MCF 10A (cell line): ENCODE results near the gene UBIAD1. TPM values are rescaled to one million over a fixed set of nuclear protein-coding genes. Genes with fewer than 3 reads are reported as not detected.

Source experiments
- BruUV-seq: library from RNA; stranded (reverse); fragments of 400-500 nt; replicated peaks from 2 replicates; lab custom pipeline; 2021; lab: Mats Ljungman, UMichigan
- CTCF ChIA-PET: fragments of 300-600 bp; sonication (Branson Sonifier 250); formaldehyde crosslinking; extraction: SDS; loops from one replicate; lab custom pipeline; 2021; ENCODE audit warnings: antibody characterized with exemption, inconsistent platforms; lab: Yijun Ruan, JAX
- POLR2A ChIA-PET: fragments of 300-600, 350-650 bp; sonication (Branson Sonifier 250); formaldehyde crosslinking; extraction: SDS; loops from one replicate; lab custom pipeline; 2020; ENCODE audit warnings: antibody characterized with exemption, inconsistent platforms; lab: Yijun Ruan, JAX
- DNase-seq: peaks from one replicate; pipeline ENCODE4 v3.0.0-alpha.2; 2018; ENCODE audit not compliant: unreplicated experiment
- H3K27ac Mint-ChIP-seq: one replicate; pipeline ENCODE4 v1.8.0; 2022; ENCODE audit warnings: mild to moderate bottlenecking, low read depth, mixed read lengths; ENCODE audit not compliant: unreplicated experiment
- H3K27me3 Mint-ChIP-seq: one replicate; pipeline ENCODE4 v1.8.0; 2022; ENCODE audit warnings: mixed read lengths; ENCODE audit not compliant: insufficient read depth, unreplicated experiment
- H3K36me3 Mint-ChIP-seq: one replicate; pipeline ENCODE4 v1.8.0; 2022; ENCODE audit warnings: mild to moderate bottlenecking, moderate library complexity, mixed read lengths; ENCODE audit not compliant: insufficient read depth, unreplicated experiment
- H3K4me1 Mint-ChIP-seq: one replicate; pipeline ENCODE4 v1.8.0; 2022; ENCODE audit warnings: mixed read lengths; ENCODE audit not compliant: insufficient read depth, unreplicated experiment
- H3K4me3 Mint-ChIP-seq: one replicate; pipeline ENCODE4 v1.8.0; 2022; ENCODE audit warnings: mild to moderate bottlenecking, moderate library complexity, mixed read lengths; ENCODE audit not compliant: unreplicated experiment
- H3K9me3 Mint-ChIP-seq: one replicate; pipeline ENCODE4 v1.8.0; 2022; ENCODE audit warnings: mixed read lengths; ENCODE audit not compliant: unreplicated experiment
- intact Hi-C: fragments of 100-400 bp; cut with micrococcal nuclease; formaldehyde crosslinking; loops from 2 replicates; pipeline ENCODE4 v1.14.1; 2022
- total RNA-seq: library from RNA; stranded (reverse); gene quantifications from 2 replicates; pipeline ENCODE4 v1.2.3, GENCODE V29; 2022
- TF ChIP-seq, protein P1 (sequence below): fragments of 200-600 bp; IDR thresholded peaks from one replicate; pipeline ENCODE4 v1.8.0; 2022; ENCODE audit warnings: antibody characterized with exemption, mild to moderate bottlenecking; ENCODE audit not compliant: unreplicated experiment

The UBIAD1 gene
- total RNA-seq, 1 experiment from 2014 or later, result 23.2 TPM

DNA sequence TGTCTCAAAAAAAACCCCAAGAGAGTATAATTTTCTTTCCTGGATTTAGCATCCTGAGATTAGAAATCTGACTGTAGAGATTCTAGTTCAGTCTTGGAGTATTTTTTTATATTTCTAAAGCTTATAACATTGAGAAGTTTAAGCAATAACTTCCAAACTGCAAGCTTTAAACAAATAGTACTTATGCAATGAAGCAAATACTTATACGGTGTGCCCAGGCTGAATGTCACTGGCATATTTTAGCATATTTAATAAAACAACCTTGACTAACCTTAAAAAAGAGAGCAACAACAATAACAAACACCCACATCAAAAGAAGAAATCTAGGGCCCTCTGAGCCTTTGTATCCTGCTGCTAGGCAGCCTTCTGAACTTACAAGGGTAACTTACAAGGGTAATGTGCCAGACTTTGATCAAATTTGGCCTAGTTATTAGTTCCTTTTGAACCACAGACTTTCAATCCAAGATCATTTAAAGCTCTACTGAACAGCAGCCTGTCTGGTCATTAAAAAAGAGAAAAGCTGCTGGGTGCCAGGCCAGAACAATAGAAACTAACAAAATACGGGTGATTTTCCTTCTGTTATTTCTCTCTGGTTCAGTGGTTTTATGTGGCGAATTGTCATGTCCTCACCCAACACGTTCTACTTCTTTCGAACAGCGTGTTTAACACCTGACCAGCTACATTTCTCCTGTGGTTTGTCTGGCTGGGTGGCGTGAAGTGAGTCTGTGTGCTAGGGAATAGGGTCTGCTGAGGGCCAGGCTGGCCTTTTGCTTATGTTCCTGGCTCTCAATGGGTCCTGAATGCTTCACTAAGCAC is 26.9 kb upstream of the UBIAD1 start:
- BruUV-seq, result no TSS peak
- no peak overlapping the region for H3K27ac Mint-ChIP-seq
- H3K36me3 Mint-ChIP-seq, result peaks cover 61% of the 10 kb centered on the region
- TF ChIP-seq, protein P1, sequence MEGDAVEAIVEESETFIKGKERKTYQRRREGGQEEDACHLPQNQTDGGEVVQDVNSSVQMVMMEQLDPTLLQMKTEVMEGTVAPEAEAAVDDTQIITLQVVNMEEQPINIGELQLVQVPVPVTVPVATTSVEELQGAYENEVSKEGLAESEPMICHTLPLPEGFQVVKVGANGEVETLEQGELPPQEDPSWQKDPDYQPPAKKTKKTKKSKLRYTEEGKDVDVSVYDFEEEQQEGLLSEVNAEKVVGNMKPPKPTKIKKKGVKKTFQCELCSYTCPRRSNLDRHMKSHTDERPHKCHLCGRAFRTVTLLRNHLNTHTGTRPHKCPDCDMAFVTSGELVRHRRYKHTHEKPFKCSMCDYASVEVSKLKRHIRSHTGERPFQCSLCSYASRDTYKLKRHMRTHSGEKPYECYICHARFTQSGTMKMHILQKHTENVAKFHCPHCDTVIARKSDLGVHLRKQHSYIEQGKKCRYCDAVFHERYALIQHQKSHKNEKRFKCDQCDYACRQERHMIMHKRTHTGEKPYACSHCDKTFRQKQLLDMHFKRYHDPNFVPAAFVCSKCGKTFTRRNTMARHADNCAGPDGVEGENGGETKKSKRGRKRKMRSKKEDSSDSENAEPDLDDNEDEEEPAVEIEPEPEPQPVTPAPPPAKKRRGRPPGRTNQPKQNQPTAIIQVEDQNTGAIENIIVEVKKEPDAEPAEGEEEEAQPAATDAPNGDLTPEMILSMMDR, result no peak
- DNase-seq, result no peak
- intact Hi-C loops, result no loop called here
- H3K4me1 Mint-ChIP-seq, result no peaks in the 10 kb centered on the region
- CTCF ChIA-PET, result interaction anchor here (0.6 to 1.9 kb wide), 5 partner anchors 12 to 397 kb away, joined by 3 to 7 read pairs (median 3); partner anchors contain the start of gene MTOR
- H3K4me3 Mint-ChIP-seq, result no peak overlapping the region
- no peaks in the 10 kb centered on the region for H3K9me3 Mint-ChIP-seq
- POLR2A ChIA-PET, result interaction anchor here (2.3 kb wide), 1 partner anchor 16 kb away, joined by 9 read pairs; the partner anchor contains the start of gene MTOR
- no peaks in the 10 kb centered on the region for H3K27me3 Mint-ChIP-seq

- H3K4me3 Mint-ChIP-seq, result no peak overlapping the region
- BruUV-seq, result no TSS peak
- H3K4me1 Mint-ChIP-seq, result no peaks in the 10 kb centered on the region
- TF ChIP-seq, protein P1, result no peak
- no peak for DNase-seq
- intact Hi-C loops, result no loop called here
- H3K36me3 Mint-ChIP-seq, result peaks cover 52% of the 10 kb centered on the region
- H3K9me3 Mint-ChIP-seq, result no peaks in the 10 kb centered on the region
- no peaks in the 10 kb centered on the region for H3K27me3 Mint-ChIP-seq
- H3K27ac Mint-ChIP-seq, result no peak overlapping the region
- ChIA-PET CTCF (interaction anchor here (0.6 to 0.8 kb wide), 2 partner anchors 11 to 312 kb away, joined by 3 read pairs; no protein-coding TSS in a partner anchor), POLR2A (no interaction called here)
Measured at GRCh38 chr1:11248169-11248568, 24.8 kb upstream of the UBIAD1 start.

GRCh38 chr1:11252538-11252937 is 20.5 kb upstream of the UBIAD1 start:
- ChIA-PET POLR2A (interaction anchor here (3.5 kb wide), 1 partner anchor 10 kb away, joined by 15 read pairs; the partner anchor contains the start of gene MTOR), CTCF (interaction anchor here (0.6 to 1.2 kb wide), 3 partner anchors 7 to 405 kb away, joined by 3 to 5 read pairs (median 4); no protein-coding TSS in a partner anchor)
- Mint-ChIP-seq H3K36me3 (peaks cover 58% of the 10 kb centered on the region), H3K4me3 (no peak overlapping the region), H3K9me3 (no peaks in the 10 kb centered on the region), H3K27me3 (no peaks in the 10 kb centered on the region), H3K4me1 (no peaks in the 10 kb centered on the region), H3K27ac (no peak overlapping the region)
- no peak for DNase-seq
- BruUV-seq, result no TSS peak
- intact Hi-C loops, result no loop called here
- TF ChIP-seq, protein P1, result no peak

GRCh38 chr1:11253226-11253625 is 19.8 kb upstream of the UBIAD1 start:
- ChIA-PET CTCF (interaction anchor here (0.7 to 4.5 kb wide), 4 partner anchors 8 to 215 kb away, joined by 3 to 27 read pairs (median 4); no protein-coding TSS in a partner anchor), POLR2A (interaction anchor here (3.5 kb wide), 1 partner anchor 9 kb away, joined by 15 read pairs; the partner anchor contains the start of gene MTOR)
- Mint-ChIP-seq H3K27ac (no peak overlapping the region), H3K9me3 (no peaks in the 10 kb centered on the region), H3K36me3 (peaks cover 59% of the 10 kb centered on the region), H3K4me3 (no peak overlapping the region), H3K4me1 (no peaks in the 10 kb centered on the region), H3K27me3 (no peaks in the 10 kb centered on the region)
- no peak for DNase-seq
- no TSS peak for BruUV-seq
- TF ChIP-seq, protein P1, result no peak
- intact Hi-C loops, result no loop called here
